ENCODE measurements around the gene ADGRV1.
"Not testable (repeated sequence)": the region's sequence is repeated elsewhere in the genome, so short reads cannot be mapped to it uniquely, and the experiment has no call there.

Gene ADGRV1

DNA sequence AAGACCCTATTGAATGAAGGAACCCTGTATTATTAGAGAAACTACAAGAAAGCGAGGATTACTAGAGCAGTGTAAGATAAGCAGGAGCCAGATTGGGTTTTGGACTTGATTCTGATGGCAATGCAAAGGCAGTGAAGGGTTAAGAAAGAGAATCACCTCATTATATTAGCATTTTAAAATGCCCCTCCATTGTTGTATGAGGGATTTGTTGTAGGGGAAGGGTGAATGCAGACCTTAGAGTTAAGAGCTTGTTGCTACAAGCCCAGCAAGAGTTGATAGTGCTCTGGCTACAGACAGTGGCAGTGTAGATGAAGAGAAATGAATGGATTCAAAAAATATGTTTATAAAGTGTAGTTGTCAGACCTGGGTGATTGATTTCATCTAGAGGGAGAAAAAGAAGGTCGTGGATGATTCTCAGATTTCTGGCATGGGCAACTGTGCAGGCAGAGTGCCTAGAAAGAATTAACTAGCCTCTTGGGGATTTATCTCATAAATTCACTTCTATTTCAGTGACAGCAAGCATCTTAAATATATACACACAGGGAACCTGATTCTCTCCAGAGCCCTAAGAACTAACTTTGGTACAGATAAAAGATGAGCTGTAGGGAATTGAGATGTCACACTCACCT, 479.7 kb downstream of the ADGRV1 start:
- DNase-seq, result no peak

DNA sequence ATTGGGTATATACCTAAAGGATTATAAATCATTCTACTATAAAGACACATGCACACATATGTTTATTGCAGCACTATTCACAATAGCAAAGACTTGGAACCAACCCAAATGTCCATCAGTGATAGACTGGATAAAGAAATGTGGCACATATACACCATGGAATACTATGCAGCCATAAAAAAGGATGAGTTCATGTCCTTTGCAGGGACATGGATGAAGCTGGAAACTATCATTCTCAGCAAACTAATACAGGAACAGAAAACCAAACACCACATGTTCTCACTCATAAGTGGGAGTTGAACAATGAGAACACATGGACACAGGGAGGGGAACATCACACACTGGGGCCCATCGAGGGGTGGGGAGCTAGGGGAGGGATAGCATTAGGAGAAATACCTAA, 482.5 kb downstream of the ADGRV1 start:
- not testable (repeated sequence) for DNase-seq

DNA sequence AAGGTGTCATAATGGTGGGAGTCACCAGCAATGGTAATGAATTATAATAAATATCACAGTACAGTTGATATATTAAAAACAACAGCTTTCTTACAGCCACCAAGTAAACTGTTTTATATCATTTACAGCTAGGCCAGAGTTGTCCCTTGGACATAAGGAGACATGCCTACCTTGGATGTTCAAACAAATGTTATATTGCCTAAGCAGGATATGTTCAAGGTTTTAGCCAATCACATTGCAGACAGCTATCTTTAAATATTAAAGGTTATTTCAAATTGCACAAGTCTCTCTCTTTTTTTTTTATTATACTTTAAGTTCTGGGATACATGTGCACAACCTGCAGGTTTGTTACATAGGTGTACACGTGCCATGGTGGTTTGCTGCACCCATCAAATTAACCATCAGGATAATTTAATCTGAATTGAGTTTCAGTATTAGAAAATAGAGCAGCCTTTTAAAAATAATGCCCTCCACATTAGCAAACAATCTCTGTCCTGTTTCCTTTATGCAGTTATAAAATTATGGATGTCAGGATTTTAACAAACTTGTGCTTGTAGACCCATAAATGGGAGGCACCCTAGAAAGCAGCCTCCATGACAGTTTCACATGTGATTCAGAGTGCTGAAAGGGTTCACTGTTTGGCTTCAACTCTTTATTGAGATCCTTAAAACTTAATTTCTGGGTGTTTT, 483.8 kb downstream of the ADGRV1 start:
- no peak for DNase-seq

GRCh38 chr5:91042936-91043255, 484.3 kb downstream of the ADGRV1 start:
- DNase-seq, result no peak

DNA sequence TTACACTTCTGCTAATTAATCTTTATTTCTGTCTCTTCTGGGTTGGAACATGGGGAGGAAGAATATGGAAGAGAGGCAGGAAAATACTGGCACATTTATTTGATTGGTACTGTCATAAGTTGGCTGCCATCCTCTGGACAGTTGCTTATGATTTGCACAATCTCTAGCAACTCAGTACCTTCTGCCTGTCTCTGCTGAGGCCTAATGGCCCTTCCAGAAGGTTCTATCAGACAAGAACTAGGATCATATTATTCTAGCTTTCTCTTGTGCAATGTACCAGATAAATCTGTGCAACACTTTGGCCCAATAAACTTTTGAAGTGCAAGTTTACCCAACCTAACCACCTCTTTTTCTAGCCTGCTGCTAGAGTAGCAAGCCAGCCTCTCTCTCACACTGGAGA, 489.5 kb downstream of the ADGRV1 start:
- no peak for DNase-seq

GRCh38 chr5:91049112-91049511, 490.5 kb downstream of the ADGRV1 start:
- DNase-seq, result no peak

DNA sequence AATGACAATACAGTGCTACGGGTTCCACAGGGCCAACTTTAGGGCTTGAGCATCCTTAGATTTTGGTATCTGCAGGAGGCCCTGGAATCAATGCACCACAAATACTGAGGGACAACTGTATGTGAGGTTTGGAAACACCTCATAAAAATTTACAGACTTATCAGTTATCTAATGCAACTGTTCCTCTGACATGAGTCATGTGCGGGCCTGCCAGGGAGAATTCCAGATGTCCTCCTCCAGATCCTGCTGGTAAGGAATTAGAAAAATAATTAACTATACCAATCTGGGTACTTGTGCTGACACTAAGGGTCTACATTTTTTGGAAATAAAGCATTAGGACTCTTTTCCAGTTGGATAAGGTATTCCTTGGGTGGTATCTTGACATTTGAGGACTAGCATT, 491.2 kb downstream of the ADGRV1 start:
- no peak for DNase-seq

DNA sequence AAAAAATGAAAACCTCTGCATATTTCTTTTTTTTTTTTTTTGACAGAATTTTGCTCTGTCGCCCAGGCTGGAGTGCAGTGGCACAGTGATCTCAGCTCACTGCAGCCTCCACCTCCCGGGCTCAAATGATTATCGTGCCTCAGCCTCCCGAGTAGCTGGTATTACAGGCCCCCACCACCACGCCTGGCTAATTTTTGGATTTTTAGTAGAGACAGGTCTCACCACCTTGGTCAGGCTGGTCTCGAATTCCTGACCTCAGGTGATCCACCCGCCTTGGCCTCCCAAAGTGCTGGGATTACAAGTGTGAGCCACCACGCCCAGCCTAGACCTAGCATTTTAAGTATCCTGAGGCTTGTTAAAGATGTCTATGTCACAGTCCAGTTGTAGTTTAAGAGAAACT, 493.8 kb downstream of the ADGRV1 start:
- DNase-seq, result not testable (repeated sequence)

DNA sequence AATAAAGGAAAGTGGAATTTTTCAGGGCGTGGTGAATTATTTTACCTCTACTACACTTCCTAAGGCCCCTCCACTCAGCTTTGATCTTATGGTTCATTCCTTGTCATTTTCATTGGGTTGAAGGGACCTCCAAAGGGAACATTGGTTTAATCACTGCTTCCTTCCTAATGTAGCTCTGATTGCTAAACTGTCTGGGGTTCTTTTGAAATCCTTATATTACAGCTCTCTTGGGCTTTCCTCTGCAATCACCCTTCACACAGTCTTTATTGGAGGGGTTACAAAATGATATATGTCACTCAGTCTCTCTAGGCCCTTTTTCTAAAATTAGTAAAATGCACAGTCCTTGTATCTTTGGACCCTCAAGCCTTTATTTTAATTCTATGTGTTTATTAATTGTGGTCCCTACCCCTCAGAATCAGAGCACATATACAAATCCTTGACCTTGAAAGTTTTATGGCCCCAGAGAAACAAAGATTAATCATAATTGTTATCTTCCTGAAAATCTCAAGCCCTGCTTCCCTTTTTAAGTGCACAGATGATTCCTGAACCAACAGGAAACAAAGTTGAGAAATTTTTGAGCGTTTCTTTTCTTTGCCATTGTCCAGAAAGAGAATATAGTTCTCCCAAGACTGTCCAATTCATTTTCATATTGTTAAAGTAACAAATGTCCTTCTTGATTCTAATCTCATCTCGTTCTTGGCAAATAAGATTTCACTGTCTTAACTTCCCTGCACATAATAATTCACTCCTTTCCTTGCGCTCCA, 494.6 kb downstream of the ADGRV1 start:
- DNase-seq, result no peak

GRCh38 chr5:91053741-91054025, 495.1 kb downstream of the ADGRV1 start:
- DNase-seq, result no peak

- DNase-seq, result no peak
Observed at GRCh38 chr5:91058155-91058554, 499.6 kb downstream of the ADGRV1 start.

- no peak for DNase-seq
Observed at GRCh38 chr5:91058575-91058974, 500.0 kb downstream of the ADGRV1 start.

- DNase-seq, result no peak
Observed at GRCh38 chr5:91059409-91059808, 500.8 kb downstream of the ADGRV1 start.

- DNase-seq, result no peak
Observed at GRCh38 chr5:91061094-91061493, 502.5 kb downstream of the ADGRV1 start.

GRCh38 chr5:91061946-91062562, 503.5 kb downstream of the ADGRV1 start:
- DNase-seq, result no peak

GRCh38 chr5:91063098-91063690, 504.6 kb downstream of the ADGRV1 start:
- DNase-seq, result not testable (repeated sequence)

DNA sequence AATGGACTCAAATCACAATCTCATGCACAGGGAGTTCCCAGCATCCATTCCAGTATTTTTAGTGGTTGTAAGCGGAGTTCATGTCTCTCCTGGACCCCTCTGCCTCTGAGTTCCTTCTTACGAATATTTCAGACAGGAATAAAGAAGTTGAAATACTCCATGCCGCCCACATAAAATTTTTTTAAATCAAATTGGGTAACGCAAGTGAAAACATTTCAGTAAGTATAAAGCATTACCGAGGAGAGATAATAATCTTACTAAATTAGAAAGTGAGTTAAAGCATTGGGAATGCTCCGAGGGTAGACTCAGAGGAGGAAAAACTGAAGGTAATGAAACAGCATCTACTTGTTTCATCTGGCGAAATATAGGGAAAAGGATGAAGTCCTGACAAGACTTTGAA, 506.9 kb downstream of the ADGRV1 start:
- no peak for DNase-seq

DNA sequence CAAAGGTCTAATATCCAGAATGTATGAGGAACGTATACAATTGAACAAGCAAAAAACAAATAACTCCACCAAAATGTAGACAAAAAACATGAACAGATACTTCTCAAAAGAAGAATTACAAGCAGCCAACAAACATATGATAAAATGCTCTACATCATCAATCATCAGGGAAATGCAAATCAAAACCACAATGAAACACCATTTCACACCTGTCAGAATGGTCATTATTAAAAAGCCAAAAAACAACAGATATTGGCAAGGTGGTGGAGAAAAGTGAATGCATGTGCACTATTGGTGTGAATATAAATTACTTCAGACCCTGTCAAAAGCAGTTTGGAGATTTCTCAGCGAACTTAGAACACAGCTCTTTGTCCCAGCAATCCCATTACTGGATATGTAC, 510.8 kb downstream of the ADGRV1 start:
- no peak for DNase-seq

- DNase-seq, result no peak
Observed at GRCh38 chr5:91070761-91071550, 512.4 kb downstream of the ADGRV1 start.

DNA sequence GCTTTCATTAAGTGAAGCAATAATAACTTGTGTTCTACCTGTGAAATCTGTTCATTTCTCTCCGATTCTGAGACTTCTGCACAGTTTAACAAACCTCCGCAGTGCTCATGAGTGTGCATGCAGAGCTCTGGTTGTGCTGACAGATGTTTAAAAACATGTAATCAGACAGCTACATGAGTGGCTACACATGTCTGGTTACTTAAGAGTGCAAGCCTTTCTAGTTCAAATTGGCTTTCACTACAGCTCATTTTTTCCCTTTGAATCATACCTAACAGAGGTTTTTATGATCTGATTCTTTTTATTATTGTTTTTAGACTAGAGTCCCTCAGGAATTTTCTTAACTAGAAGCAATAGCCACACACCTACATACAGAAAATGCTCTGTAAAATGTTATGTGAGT, 514.3 kb downstream of the ADGRV1 start:
- DNase-seq, result no peak

DNA sequence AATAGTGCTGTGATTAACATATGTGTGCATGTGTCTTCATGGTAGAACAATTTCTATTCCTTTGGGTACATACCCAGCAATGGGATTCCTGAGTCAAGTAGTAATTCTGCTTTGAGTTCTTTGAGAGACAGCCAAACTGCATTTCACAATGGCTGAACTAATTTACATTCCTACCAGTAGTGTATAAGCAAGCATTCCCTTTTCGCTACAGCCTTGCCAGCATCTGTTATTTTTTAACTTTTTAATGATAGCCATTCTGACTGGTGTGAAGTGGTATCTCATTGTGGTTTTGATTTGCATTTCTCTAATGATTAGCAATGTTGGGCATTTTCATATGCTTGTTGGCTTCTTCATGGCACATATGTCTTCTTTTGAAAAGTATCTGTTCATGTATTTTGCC, 516.0 kb downstream of the ADGRV1 start:
- no peak for DNase-seq

GRCh38 chr5:91076138-91076537, 517.5 kb downstream of the ADGRV1 start:
- no peak for DNase-seq

- no peak for DNase-seq
Observed at GRCh38 chr5:91077623-91078022, 519.0 kb downstream of the ADGRV1 start.
